Measurements from ENCODE around the gene DDA1.
"Not testable (repeated sequence)": the region's sequence is repeated elsewhere in the genome, so short reads cannot be mapped to it uniquely, and the experiment has no call there.

Gene DDA1

DNA sequence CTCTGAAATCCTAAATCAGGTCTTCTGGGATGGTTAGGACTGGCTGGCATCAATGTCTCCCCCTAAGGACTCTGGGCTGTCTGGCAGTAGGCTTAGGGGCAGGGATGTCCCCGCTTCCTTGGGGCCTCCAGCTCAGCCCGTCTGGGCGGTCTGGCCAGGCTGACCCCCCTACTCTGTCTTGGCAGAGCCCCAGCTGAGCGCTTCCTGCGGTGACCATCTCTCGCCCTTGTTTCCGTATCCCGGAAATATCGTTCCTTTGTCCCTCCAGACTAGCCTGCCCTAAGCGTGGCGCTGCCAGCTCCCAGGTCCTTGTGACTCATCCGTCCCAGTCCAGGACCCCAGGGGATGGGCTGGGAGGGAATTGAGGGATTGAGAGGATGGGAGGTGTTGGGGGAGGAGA lies 39.3 kb downstream of the DDA1 start:
- no peak for DNase-seq

DNA sequence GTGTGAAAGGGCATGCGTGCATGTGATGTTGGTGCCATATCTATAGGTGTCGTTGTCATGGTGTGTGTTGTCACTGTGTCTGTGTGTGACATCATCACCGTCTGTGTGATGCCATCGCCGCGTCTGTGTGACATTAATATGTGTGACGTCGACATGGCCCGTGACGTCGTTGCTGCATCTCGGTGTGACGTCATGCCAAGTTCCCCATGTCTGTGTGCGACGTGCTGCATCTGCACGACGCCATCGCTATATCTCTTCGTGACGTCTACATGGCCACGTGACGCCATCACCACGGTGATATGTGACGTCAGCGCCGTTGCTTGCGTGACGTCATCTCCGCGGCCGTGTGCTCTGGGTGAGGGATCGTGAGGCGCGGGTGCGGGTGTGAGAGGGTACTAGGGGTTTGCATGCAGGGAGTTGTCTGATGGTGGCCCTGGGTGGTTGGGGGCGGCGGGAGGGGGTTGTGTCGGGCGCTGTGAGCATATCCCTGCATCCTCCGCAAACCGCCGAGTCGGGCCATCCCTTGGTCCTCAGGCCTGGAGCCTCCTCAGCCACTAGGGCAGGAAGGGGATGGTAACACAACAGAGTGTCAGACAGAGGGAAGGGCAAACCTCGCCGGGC lies 42.6 kb downstream of the DDA1 start:
- DNase-seq: no peak

DNA sequence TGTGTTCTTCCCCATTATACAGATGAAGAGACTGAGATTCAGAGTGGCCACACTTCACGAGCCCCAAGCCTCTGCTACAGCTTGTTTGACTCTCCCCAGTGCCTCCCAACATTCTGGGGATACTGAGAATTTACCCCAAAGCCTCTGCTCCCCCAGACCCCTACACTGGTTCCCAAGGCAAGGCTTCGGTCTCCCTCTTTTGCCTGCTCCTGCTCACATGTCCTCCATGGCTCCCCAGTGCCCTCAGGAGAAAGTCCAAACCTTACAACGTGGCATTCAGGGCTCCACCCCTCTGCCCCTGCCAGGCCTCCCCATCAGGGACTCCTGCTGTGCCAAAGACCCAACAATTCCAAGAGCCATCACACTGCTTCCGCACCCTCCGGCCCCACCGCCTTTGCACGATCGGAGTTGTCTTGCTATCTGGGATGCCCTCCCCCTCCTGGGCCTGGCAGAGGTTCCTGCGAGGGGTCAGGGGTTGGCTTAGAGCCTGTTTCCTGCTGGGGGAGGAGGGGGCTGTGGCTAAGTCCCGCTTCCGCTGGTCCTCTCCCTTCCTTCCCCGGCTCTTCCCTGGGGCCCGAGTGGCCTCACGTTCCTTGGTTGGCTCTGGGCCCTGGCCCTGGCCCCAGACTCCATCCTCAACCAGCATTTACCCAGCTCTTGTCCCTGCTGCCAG lies 43.4 kb downstream of the DDA1 start:
- no peak for DNase-seq

DNA sequence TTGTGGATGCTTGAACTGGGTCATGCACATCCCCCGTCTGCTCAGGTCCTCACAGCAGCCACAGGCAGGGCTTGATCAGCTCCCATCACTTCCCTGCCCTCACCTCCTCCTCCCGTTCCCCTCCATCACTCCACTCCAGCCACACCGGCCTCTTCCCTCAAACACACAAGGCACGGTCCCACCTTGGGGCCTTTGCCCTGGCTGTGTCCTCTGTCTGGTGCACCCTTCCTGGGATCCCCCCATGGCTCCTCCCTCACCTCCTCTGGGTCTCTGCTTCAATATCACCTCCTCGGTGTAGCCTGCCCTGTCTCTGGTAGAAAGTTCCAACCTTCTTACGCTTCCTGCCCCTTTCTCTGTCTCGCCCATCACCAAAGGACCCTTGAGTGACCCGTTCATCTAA lies 44.0 kb downstream of the DDA1 start:
- DNase-seq: no peak

GRCh38 chr19:17357078-17357666 lies 47.8 kb downstream of the DDA1 start:
- DNase-seq: no peak

- no peak for DNase-seq
These were observed 48.4 kb downstream of the DDA1 start for GRCh38 chr19:17357724-17358123.

DNA sequence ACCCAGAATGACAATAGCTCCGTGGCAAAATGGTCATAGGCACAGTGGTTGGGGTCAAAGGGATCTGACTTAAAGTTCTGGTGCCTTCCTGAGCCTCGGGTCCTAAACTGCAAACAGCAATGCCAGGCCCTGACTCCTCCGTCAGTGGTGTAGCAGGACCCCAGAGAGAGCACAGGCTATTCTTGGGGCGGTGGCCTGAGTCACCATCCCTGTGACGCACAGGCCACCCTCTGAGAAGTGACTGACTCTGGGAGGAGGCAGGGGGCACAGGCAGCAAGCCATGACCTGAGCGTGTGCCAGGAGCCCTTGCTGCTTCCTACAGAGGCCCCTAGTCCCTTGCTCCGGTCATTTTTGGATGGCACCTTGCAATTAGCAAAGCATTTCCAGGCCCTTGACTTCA lies 49.0 kb downstream of the DDA1 start:
- DNase-seq: no peak

DNA sequence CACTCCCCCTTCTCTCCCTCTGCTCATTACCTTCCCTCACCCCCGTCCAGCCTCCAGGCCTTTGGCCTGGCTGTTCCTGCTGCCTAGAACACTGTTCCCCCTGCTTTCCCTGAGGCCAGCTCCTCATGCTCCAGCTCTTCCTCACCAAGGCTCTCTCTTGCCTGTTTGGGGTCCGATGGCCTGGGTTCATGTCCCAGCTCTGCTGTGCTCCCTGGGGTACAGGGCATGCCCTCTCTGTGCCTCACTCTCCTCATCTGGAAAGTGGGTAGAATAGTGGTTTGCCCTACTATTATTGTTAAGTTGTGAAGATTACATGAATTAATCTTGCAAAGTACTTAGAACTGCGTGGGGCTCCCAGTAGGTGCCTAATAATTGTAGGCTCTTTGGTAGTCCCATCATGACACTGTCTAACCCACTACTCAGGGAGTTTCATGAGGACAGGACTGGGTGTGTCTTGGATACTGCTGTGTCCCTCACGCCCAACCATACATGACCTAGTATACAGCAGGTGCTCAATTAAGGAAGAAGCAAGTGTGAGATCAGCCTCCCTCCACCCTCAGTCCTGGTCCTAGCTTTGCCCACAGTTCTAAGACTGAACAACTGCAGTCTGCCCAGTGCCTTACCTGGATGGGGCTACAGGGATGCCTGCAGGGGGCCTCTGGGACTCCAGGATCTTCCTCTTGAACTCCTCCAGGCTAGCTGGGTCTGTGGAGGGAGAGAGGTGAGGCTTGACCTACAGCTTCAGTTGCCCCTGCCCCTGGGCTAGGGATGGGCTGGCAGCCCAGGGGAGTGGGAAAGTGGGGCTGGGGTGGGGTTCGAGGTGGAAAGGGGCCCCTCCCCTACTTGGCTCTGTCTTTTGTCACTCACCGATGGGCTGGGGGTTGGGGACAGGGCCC lies 50.8 kb downstream of the DDA1 start:
- no peak for DNase-seq

DNA sequence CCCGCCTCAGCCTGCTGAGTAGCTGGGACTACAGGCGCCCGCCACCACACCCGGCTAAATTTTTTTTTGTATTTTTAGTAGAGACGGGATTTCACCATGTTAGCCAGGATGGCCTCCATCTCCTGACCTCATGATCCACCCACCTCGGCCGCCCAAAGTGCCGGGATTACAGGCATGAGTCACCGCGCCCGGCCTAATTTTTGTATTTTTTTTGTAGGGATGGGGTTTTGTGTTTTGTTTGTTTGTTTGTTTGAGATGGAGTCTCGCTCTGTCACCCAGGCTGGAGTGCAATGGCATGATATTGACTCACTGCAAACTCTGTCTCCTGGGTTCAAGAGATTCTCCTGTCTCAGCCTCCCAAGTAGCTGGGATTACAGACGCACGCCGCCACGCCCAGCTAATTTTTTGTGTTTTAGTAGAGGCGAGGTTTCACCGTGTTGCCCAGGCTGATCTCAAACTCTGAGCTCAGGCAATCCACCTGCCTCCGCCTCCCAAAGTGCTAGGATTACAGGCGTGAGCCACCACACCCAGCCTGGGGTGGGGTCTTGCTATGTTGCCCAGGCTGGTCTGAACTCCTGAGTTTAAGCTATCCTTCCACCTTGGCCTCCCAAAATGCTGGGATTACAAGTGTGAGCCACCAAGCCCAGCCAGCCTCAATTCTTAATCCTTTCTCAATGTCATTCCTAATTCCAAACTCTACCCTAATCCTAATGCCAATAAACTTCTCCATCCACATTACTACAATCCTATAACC lies 54.7 kb downstream of the DDA1 start:
- DNase-seq: not testable (repeated sequence)

GRCh38 chr19:17365361-17365760 lies 56.0 kb downstream of the DDA1 start:
- DNase-seq: no peak

- DNase-seq: no peak
These were observed 60.7 kb downstream of the DDA1 start for GRCh38 chr19:17370026-17370587.
